ENCODE data around the gene C14orf119.
A peak's percentile ranks its signal among the peaks of the same experiment; 100 is the strongest.

C14orf119 gene

DNA sequence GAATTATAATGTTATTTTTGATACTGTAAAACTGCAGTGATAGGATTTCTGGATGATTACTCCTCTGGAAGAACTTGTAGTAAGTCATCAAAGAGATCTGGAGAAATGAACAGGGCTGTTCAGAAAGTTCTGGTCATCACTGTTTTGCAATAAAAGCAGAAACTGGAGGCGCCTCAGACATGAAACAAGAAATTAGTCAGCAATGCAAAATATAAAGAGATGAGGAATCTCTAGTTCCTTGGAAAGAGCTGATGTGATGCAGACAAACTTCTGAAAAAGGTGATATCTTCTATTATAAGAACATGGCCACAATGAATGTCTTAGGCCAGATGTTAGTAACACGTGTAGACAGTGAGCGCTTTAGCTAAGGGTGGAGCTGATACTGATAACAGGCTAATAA, 9.8 kb upstream of the C14orf119 start:
- Histone ChIP-seq H3K36me3 (ENCODE audit: control insufficient read depth in 5 of 5, insufficient read depth in 5 of 5, low read length in 5 of 5) (peaks cover 52 to 91% (median 65%) of the 10 kb centered on the region in 5 donors), H3K9me3 (ENCODE audit: control insufficient read depth in 5 of 5, low read length in 5 of 5) (no peaks in the 10 kb centered on the region), H3K4me3 (ENCODE audit: low read depth in 1 of 5, low read length in 5 of 5) (no peak overlapping the region), H3K27ac (ENCODE audit: low read depth, low read length) (no peak overlapping the region), H3K9ac (ENCODE audit: low read length in 5 of 5) (no peak overlapping the region), H3K4me1 (ENCODE audit: control insufficient read depth in 5 of 5, insufficient read depth in 5 of 5, low read length in 5 of 5) (peaks cover 0 to 6% (median 0%) of the 10 kb centered on the region in 5 donors), H3K27me3 (ENCODE audit: control insufficient read depth in 5 of 5, insufficient read depth in 4 of 5, low read length in 5 of 5) (no peaks in the 10 kb centered on the region)

GRCh38 chr14:23086565-23086964, 8.7 kb upstream of the C14orf119 start:
- Histone ChIP-seq H3K4me1 (ENCODE audit: control insufficient read depth in 5 of 5, insufficient read depth in 5 of 5, low read length in 5 of 5) (peaks cover 0 to 6% (median 0%) of the 10 kb centered on the region in 5 donors), H3K27ac (ENCODE audit: low read depth, low read length) (no peak overlapping the region), H3K9me3 (ENCODE audit: control insufficient read depth in 5 of 5, low read length in 5 of 5) (no peaks in the 10 kb centered on the region), H3K9ac (ENCODE audit: low read length in 5 of 5) (no peak overlapping the region), H3K4me3 (ENCODE audit: low read depth in 1 of 5, low read length in 5 of 5) (no peak overlapping the region), H3K36me3 (ENCODE audit: control insufficient read depth in 5 of 5, insufficient read depth in 5 of 5, low read length in 5 of 5) (peaks cover 46 to 89% (median 56%) of the 10 kb centered on the region in 5 donors), H3K27me3 (ENCODE audit: control insufficient read depth in 5 of 5, insufficient read depth in 4 of 5, low read length in 5 of 5) (no peaks in the 10 kb centered on the region)

- Histone ChIP-seq H3K4me1 (ENCODE audit: control insufficient read depth in 5 of 5, insufficient read depth in 5 of 5, low read length in 5 of 5) (peaks cover 2 to 22% (median 16%) of the 10 kb centered on the region in 5 donors), H3K9me3 (ENCODE audit: control insufficient read depth in 5 of 5, low read length in 5 of 5) (no peaks in the 10 kb centered on the region), H3K9ac (ENCODE audit: low read length in 5 of 5) (no peak overlapping the region), H3K27ac (ENCODE audit: low read depth, low read length) (no peak overlapping the region), H3K4me3 (ENCODE audit: low read depth in 1 of 5, low read length in 5 of 5) (no peak overlapping the region), H3K27me3 (ENCODE audit: control insufficient read depth in 5 of 5, insufficient read depth in 4 of 5, low read length in 5 of 5) (no peaks in the 10 kb centered on the region), H3K36me3 (ENCODE audit: control insufficient read depth in 5 of 5, insufficient read depth in 5 of 5, low read length in 5 of 5) (peaks cover 54 to 77% (median 61%) of the 10 kb centered on the region in 5 donors)
Observed at GRCh38 chr14:23089498-23090253, 5.6 kb upstream of the C14orf119 start.

- Histone ChIP-seq H3K27ac (ENCODE audit: low read depth, low read length) (no peak overlapping the region), H3K27me3 (ENCODE audit: control insufficient read depth in 5 of 5, insufficient read depth in 4 of 5, low read length in 5 of 5) (no peaks in the 10 kb centered on the region), H3K4me1 (ENCODE audit: control insufficient read depth in 5 of 5, insufficient read depth in 5 of 5, low read length in 5 of 5) (peaks cover 2 to 22% (median 16%) of the 10 kb centered on the region in 5 donors), H3K9ac (ENCODE audit: low read length in 5 of 5) (no peak overlapping the region), H3K36me3 (ENCODE audit: control insufficient read depth in 5 of 5, insufficient read depth in 5 of 5, low read length in 5 of 5) (peaks cover 52 to 72% (median 57%) of the 10 kb centered on the region in 5 donors), H3K9me3 (ENCODE audit: control insufficient read depth in 5 of 5, low read length in 5 of 5) (no peaks in the 10 kb centered on the region), H3K4me3 (ENCODE audit: low read depth in 1 of 5, low read length in 5 of 5) (no peak overlapping the region)
Observed at GRCh38 chr14:23090254-23090636, 5.1 kb upstream of the C14orf119 start.

DNA sequence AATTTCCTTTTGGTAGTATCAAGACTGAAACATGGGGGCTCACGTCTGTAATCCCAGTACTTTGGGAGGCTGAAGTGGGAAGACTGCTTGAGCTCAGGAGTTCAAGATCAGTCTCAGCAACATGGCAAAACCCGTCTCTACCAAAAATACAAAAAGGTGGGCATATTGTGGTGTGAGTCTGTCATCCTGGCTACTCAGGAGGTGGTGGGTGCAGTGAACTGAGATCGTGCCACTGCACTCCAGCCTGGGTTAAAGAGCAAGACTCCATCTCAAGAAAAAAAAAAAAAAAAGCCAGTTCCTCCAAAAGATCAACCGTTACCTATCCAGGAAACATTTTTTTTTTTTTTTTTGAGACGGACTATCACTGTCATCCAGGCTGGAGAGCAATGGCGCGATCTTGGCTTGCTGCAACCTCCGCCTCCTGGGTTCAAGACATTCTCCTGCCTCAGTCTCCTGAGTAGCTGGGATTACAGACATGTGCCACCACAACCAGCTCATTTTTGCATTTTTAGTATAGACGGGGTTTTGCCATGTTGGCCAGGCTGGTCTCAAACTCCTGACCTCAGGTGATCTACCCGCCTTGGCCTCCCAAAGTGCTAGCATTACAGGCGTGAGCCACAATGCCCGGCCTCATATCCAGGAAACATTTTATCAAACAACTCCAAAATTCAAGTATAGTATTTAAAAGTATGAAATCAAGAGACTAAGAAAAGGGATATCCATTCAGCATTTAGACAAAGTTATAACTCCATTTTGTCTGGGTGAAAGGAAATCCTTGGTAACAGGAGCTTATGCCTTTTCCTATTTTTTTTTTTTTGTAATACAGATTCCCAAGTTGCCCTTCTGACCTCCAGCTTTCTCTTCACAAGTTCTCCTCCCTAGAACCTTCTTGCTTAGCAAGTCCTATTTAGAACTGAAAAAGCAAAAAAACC, 3.7 kb upstream of the C14orf119 start:
- Histone ChIP-seq H3K27ac (ENCODE audit: low read depth, low read length) (no peak overlapping the region), H3K4me3 (ENCODE audit: low read depth in 1 of 5, low read length in 5 of 5) (no peak overlapping the region), H3K27me3 (ENCODE audit: control insufficient read depth in 5 of 5, insufficient read depth in 4 of 5, low read length in 5 of 5) (no peaks in the 10 kb centered on the region), H3K4me1 (ENCODE audit: control insufficient read depth in 5 of 5, insufficient read depth in 5 of 5, low read length in 5 of 5) (peaks cover 4 to 26% (median 20%) of the 10 kb centered on the region in 5 donors), H3K36me3 (ENCODE audit: control insufficient read depth in 5 of 5, insufficient read depth in 5 of 5, low read length in 5 of 5) (peaks cover 39 to 59% (median 45%) of the 10 kb centered on the region in 5 donors), H3K9ac (ENCODE audit: low read length in 5 of 5) (no peak overlapping the region), H3K9me3 (ENCODE audit: control insufficient read depth in 5 of 5, low read length in 5 of 5) (no peaks in the 10 kb centered on the region)

- Histone ChIP-seq H3K9ac (ENCODE audit: low read length in 5 of 5) (peak overlapping the region in 3 of 5 donors; percentile 88 to 98 (median 91)), H3K4me3 (ENCODE audit: low read depth in 1 of 5, low read length in 5 of 5) (peak overlapping the region in 2 of 5 donors; percentile 74 to 94), H3K36me3 (ENCODE audit: control insufficient read depth in 5 of 5, insufficient read depth in 5 of 5, low read length in 5 of 5) (peaks cover 32 to 51% (median 39%) of the 10 kb centered on the region in 5 donors), H3K27ac (ENCODE audit: low read depth, low read length) (no peak overlapping the region), H3K4me1 (ENCODE audit: control insufficient read depth in 5 of 5, insufficient read depth in 5 of 5, low read length in 5 of 5) (peaks cover 9 to 42% (median 34%) of the 10 kb centered on the region in 5 donors), H3K27me3 (ENCODE audit: control insufficient read depth in 5 of 5, insufficient read depth in 4 of 5, low read length in 5 of 5) (no peaks in the 10 kb centered on the region), H3K9me3 (ENCODE audit: control insufficient read depth in 5 of 5, low read length in 5 of 5) (no peaks in the 10 kb centered on the region)
Observed at GRCh38 chr14:23093104-23093503, 2.2 kb upstream of the C14orf119 start.

GRCh38 chr14:23093526-23093925, 1.8 kb upstream of the C14orf119 start:
- Histone ChIP-seq H3K9ac (ENCODE audit: low read length in 5 of 5) (peak overlapping the region in 4 of 5 donors; percentile 88 to 98 (median 94)), H3K27me3 (ENCODE audit: control insufficient read depth in 5 of 5, insufficient read depth in 4 of 5, low read length in 5 of 5) (no peaks in the 10 kb centered on the region), H3K36me3 (ENCODE audit: control insufficient read depth in 5 of 5, insufficient read depth in 5 of 5, low read length in 5 of 5) (peaks cover 33 to 51% (median 41%) of the 10 kb centered on the region in 5 donors), H3K4me1 (ENCODE audit: control insufficient read depth in 5 of 5, insufficient read depth in 5 of 5, low read length in 5 of 5) (peaks cover 9 to 43% (median 36%) of the 10 kb centered on the region in 5 donors), H3K4me3 (ENCODE audit: low read depth in 1 of 5, low read length in 5 of 5) (peak overlapping the region; percentile 74 to 98 (median 94)), H3K27ac (ENCODE audit: low read depth, low read length) (peak overlapping the region; percentile 98), H3K9me3 (ENCODE audit: control insufficient read depth in 5 of 5, low read length in 5 of 5) (no peaks in the 10 kb centered on the region)

DNA sequence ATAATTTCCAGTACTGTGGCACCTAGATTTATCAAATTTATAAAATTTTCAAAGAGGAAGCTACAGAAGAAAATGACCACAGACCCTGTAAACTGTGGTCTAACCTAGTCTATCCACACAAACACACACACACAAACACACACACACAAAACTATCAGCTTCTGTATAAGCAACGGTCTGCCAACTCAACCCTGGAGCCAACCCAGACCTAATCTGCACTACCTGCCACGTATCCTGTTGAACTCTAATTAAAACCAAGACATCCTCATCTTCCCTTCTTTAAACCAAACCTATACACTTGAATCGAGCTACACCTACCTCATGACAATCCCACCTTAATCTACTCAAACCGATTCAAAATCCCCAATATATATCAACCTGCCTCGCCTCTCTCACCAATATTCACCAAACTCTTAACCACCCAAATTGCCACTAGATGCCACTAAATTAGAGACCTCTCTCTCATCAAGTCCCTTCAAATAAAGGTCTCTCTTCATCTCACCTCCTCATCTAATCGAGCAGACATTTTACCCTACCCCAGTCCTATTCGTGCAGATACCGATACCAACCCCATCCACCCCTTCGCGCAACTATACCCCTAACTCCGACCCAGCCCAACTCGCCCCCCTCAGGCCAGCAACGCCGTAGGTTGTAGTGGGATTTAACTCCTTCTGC, 1.2 kb upstream of the C14orf119 start:
- Histone ChIP-seq H3K9ac (ENCODE audit: low read length in 5 of 5) (peak overlapping the region; percentile 40 to 98 (median 91)), H3K27me3 (ENCODE audit: control insufficient read depth in 5 of 5, insufficient read depth in 4 of 5, low read length in 5 of 5) (no peaks in the 10 kb centered on the region), H3K36me3 (ENCODE audit: control insufficient read depth in 5 of 5, insufficient read depth in 5 of 5, low read length in 5 of 5) (peaks cover 30 to 48% (median 42%) of the 10 kb centered on the region in 5 donors), H3K9me3 (ENCODE audit: control insufficient read depth in 5 of 5, low read length in 5 of 5) (no peaks in the 10 kb centered on the region), H3K4me3 (ENCODE audit: low read depth in 1 of 5, low read length in 5 of 5) (peak overlapping the region; percentile 74 to 98 (median 94)), H3K27ac (ENCODE audit: low read depth, low read length) (peak overlapping the region; percentile 98), H3K4me1 (ENCODE audit: control insufficient read depth in 5 of 5, insufficient read depth in 5 of 5, low read length in 5 of 5) (peaks cover 9 to 43% (median 36%) of the 10 kb centered on the region in 5 donors)

DNA sequence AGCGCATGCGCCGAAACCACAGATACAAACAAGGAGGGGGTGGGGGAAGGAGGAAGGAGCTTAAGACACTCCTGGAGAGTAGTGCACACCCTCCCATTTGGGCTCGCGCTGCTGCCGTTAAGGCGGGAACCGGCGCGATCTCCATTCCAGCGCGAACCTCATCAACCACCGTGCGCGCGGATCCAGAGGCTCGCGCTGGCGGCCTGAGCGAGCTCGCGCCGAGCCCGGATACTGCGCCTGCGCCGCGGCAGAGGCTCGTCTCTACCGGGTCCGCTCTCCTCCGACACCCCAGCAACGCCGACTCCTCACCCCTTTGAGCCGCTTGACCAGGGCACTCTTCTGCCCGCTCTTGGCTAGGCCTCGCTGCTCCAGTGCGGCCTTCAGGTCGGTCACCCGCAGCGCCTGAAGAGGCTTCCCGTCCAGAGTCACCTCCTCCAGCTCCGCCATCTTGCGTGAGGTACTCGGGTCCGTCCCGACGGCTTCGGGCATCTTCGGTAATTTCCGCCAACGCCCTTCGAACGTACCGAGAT, 574 bp upstream of the C14orf119 start, which contains the start of gene ACIN1:
Gene ACIN1, minus strand, starts transcription at position 471 of the 530 bp plus-strand sequence. Its CDS starts 24 bp downstream, at position 447.
- H3K4me1 ChIP-seq (ENCODE audit: control insufficient read depth in 5 of 5, insufficient read depth in 5 of 5, low read length in 5 of 5) = peaks cover 9 to 43% (median 36%) of the 10 kb centered on the region in 5 donors
- H3K36me3 ChIP-seq (ENCODE audit: control insufficient read depth in 5 of 5, insufficient read depth in 5 of 5, low read length in 5 of 5) = peaks cover 24 to 47% (median 38%) of the 10 kb centered on the region in 5 donors
- H3K27ac ChIP-seq (ENCODE audit: low read depth, low read length) = peak within 1 kb of the TSS; percentile 98
- H3K27me3 ChIP-seq (ENCODE audit: control insufficient read depth in 5 of 5, insufficient read depth in 4 of 5, low read length in 5 of 5) = no peaks in the 10 kb centered on the region
- peak within 1 kb of the TSS; percentile 74 to 98 (median 97) for H3K4me3 ChIP-seq (ENCODE audit: low read depth in 1 of 5, low read length in 5 of 5)
- H3K9ac ChIP-seq (ENCODE audit: low read length in 5 of 5) = peak within 1 kb of the TSS; percentile 82 to 98 (median 97)
- H3K9me3 ChIP-seq (ENCODE audit: control insufficient read depth in 5 of 5, low read length in 5 of 5) = no peaks in the 10 kb centered on the region
